CD14-positive monocyte (primary cell): ENCODE results near the gene PTPRN2. TPM values are rescaled to one million over a fixed set of nuclear protein-coding genes. Genes with fewer than 3 reads are reported as not detected.

ENCODE experiments used
- DNase-seq, 3 donors: peaks; one replicate each; pipeline ENCODE4 v3.0.0-alpha.2; 2011 to 2022
- H2AFZ ChIP-seq: 2 replicates; pipeline ENCODE4 v1.6.0; 2012; ENCODE audit warnings: mild to moderate bottlenecking, low read depth, low read length, inconsistent platforms; ENCODE audit not compliant: insufficient read depth, poor library complexity, severe bottlenecking
- H3K27ac ChIP-seq, 2 donors: 1 replicate in 1 of 2; 2 replicates in 1 of 2; pipeline ENCODE4 v1.5.1; 2012 to 2013; ENCODE audit warnings: low read length in 2 of 2, control low read depth in 1 of 2, inconsistent platforms in 1 of 2, low read depth in 1 of 2, mild to moderate bottlenecking in 1 of 2
- H3K27me3 ChIP-seq, 2 donors: one replicate each; pipeline versions ENCODE4 v1.6.0 to v1.6.1; 2011 to 2013; ENCODE audit warnings: low read length in 2 of 2; ENCODE audit not compliant: control insufficient read depth in 2 of 2, insufficient read depth in 2 of 2
- H3K36me3 ChIP-seq, 2 donors: replicated peaks in 1 of 2; 1 replicate in 1 of 2; 2 replicates in 1 of 2; pipeline versions ENCODE4 v1.5.1 to v1.6.1; 2012 to 2013; ENCODE audit warnings: low read length in 2 of 2, control low read depth in 1 of 2, inconsistent platforms in 1 of 2, mild to moderate bottlenecking in 1 of 2; ENCODE audit not compliant: insufficient read depth in 2 of 2, control insufficient read depth in 1 of 2
- H3K4me1 ChIP-seq, 2 donors: 1 replicate in 1 of 2; 2 replicates in 1 of 2; pipeline versions ENCODE4 v1.5.1 to v1.6.1; 2012 to 2013; ENCODE audit warnings: low read length in 2 of 2, control low read depth in 1 of 2, inconsistent platforms in 1 of 2, mild to moderate bottlenecking in 1 of 2, moderate library complexity in 1 of 2; ENCODE audit not compliant: insufficient read depth in 2 of 2, control insufficient read depth in 1 of 2
- H3K4me2 ChIP-seq: replicated peaks from 2 replicates; pipeline ENCODE3; 2012; ENCODE audit warnings: low read length, moderate library complexity, mild to moderate bottlenecking; ENCODE audit not compliant: poor library complexity, severe bottlenecking; ENCODE audit errors: extremely low read depth
- H3K4me3 ChIP-seq, 3 experiments: fragments of 200-600 bp in 1 of 3; sonication (generic) in 1 of 3; replicated peaks in 1 of 3; 1 replicate in 2 of 3; 2 replicates in 1 of 3; pipeline ENCODE4 v1.5.1; 2011 to 2013; ENCODE audit warnings: low read length in 3 of 3, mild to moderate bottlenecking in 3 of 3, control low read depth in 2 of 3, low read depth in 2 of 3, inconsistent platforms in 1 of 3, moderate library complexity in 1 of 3
- H3K79me2 ChIP-seq: 2 replicates; pipeline ENCODE4 v1.6.0; 2012; ENCODE audit warnings: mild to moderate bottlenecking, control low read depth, inconsistent platforms, low read length, moderate library complexity; ENCODE audit not compliant: insufficient read depth
- H3K9ac ChIP-seq: 2 replicates; pipeline ENCODE4 v1.6.0; 2017; ENCODE audit warnings: low read length, mild to moderate bottlenecking; ENCODE audit not compliant: insufficient read depth, poor library complexity, severe bottlenecking
- H3K9me3 ChIP-seq, 2 donors: replicated peaks in 1 of 2; 1 replicate in 1 of 2; 2 replicates in 1 of 2; pipeline versions ENCODE4 v1.5.1 to v1.6.1; 2012 to 2013; ENCODE audit warnings: low read length in 2 of 2, control low read depth in 1 of 2; ENCODE audit not compliant: control insufficient read depth in 1 of 2, insufficient read depth in 1 of 2
- H4K20me1 ChIP-seq: 2 replicates; pipeline ENCODE4 v1.6.0; 2012; ENCODE audit warnings: mild to moderate bottlenecking, low read length, control low read depth, moderate library complexity; ENCODE audit not compliant: insufficient read depth
- H3K27ac Mint-ChIP-seq, 7 donors: one replicate each; pipeline ENCODE4 v1.8.0; 2020; ENCODE audit warnings: mild to moderate bottlenecking in 7 of 7, mixed read lengths in 7 of 7, moderate library complexity in 6 of 7, inconsistent platforms in 2 of 7
- H3K27me3 Mint-ChIP-seq, 3 donors: one replicate each; pipeline ENCODE4 v1.8.0; 2021 to 2022; ENCODE audit warnings: low read depth in 3 of 3, mild to moderate bottlenecking in 3 of 3, mixed read lengths in 3 of 3, moderate library complexity in 3 of 3, inconsistent platforms in 1 of 3
- H3K36me3 Mint-ChIP-seq, 2 donors: one replicate each; pipeline ENCODE4 v1.8.0; 2020; ENCODE audit warnings: mixed read lengths in 2 of 2, inconsistent platforms in 1 of 2, mild to moderate bottlenecking in 1 of 2
- H3K4me1 Mint-ChIP-seq: one replicate; pipeline ENCODE4 v1.8.0; 2020; ENCODE audit warnings: mild to moderate bottlenecking, mixed read lengths
- H3K4me3 Mint-ChIP-seq, 2 donors: one replicate each; pipeline ENCODE4 v1.8.0; 2020; ENCODE audit warnings: mild to moderate bottlenecking in 2 of 2, mixed read lengths in 2 of 2, moderate library complexity in 1 of 2
- H3K9me3 Mint-ChIP-seq, 7 donors: one replicate each; pipeline ENCODE4 v1.8.0; 2020 to 2022; ENCODE audit warnings: mixed read lengths in 7 of 7, mild to moderate bottlenecking in 6 of 7, moderate library complexity in 6 of 7, inconsistent platforms in 2 of 7
- WGBS: methylation state at CpG from one replicate; pipeline ENCODE4 v1.1.5; 2013; ENCODE audit warnings: missing lambda C conversion rate; ENCODE audit not compliant: insufficient coverage; 5-methylcytosine and 5-hydroxymethylcytosine counted together
- intact Hi-C, 2 donors: fragments of 100-400 bp; cut with micrococcal nuclease; formaldehyde crosslinking; loops; one replicate each; pipeline versions ENCODE4 v1.15.0 to v1.15.1; 2023
- polyA plus RNA-seq, 3 donors: library from polyadenylated mRNA; depleted of rRNA in 1 of 3; unstranded in 2 of 3; stranded (reverse) in 1 of 3; fragments of 300-500 nt in 2 of 3; fragments of >200 nt in 1 of 3; fragmentation: Illumina TruSeq in 2 of 3; gene quantifications; 1 replicate in 2 of 3; 2 replicates in 1 of 3; pipeline ENCODE4 v1.2.3, GENCODE V29; 2012 to 2021
- TF ChIP-seq, protein P1 (sequence below): fragments of 200-600 bp; IDR thresholded peaks from one replicate; pipeline ENCODE4 v1.8.0; 2022; ENCODE audit warnings: antibody characterized with exemption, mild to moderate bottlenecking

PTPRN2 gene
- polyA plus RNA-seq, 3 donors: 0.25 to 1.4 (median 0.97) TPM

DNA sequence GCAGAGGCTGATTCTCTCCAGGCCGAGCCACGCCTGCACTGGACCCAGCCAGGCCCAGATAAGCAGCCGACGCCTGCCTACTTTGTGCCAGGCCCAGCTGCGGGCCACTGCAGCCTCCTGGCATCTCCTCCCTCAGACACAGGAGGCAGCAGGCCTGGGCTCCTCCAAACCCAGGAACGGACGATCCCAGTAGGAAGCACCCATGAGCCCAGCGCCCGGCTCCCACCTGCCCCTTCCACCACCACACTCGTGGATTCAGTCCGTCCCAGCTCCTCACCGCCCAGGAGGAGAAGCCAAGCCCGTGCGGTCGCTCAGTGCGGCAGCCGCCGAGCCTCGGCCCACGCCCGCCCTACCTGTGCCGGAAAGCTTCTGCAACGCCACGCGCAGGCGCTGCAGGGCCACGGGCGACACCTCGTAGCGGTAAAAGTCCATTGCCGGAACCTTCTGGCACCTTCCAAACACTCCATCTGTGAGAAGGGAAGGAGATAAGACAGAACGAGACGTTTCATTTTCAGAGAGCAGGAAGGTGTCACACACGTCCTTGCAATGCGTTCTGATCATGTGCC, 271.1 kb downstream of the PTPRN2 start:
- 95% methylated on average over 23 of the region's 35 CpGs for WGBS
- TF ChIP-seq, protein P1, sequence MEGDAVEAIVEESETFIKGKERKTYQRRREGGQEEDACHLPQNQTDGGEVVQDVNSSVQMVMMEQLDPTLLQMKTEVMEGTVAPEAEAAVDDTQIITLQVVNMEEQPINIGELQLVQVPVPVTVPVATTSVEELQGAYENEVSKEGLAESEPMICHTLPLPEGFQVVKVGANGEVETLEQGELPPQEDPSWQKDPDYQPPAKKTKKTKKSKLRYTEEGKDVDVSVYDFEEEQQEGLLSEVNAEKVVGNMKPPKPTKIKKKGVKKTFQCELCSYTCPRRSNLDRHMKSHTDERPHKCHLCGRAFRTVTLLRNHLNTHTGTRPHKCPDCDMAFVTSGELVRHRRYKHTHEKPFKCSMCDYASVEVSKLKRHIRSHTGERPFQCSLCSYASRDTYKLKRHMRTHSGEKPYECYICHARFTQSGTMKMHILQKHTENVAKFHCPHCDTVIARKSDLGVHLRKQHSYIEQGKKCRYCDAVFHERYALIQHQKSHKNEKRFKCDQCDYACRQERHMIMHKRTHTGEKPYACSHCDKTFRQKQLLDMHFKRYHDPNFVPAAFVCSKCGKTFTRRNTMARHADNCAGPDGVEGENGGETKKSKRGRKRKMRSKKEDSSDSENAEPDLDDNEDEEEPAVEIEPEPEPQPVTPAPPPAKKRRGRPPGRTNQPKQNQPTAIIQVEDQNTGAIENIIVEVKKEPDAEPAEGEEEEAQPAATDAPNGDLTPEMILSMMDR: no peak

GRCh38 chr7:158315881-158316280, 271.7 kb downstream of the PTPRN2 start:
- Histone ChIP-seq H3K4me2 (no peak overlapping the region), H3K27ac (no peak overlapping the region), H3K36me3 (no peaks in the 10 kb centered on the region), H3K9ac (no peak overlapping the region), H3K79me2 (no peaks in the 10 kb centered on the region), H3K4me3 (no peak overlapping the region), H4K20me1 (no peaks in the 10 kb centered on the region), H3K27me3 (peaks cover 0 to 11% of the 10 kb centered on the region in 2 donors), H2AFZ (no peak overlapping the region), H3K9me3 (peaks cover 75 to 92% of the 10 kb centered on the region in 2 donors), H3K4me1 (no peaks in the 10 kb centered on the region)
- TF ChIP-seq, protein P1: no peak
- H3K9me3 Mint-ChIP-seq: peaks cover 48 to 85% (median 68%) of the 10 kb centered on the region in 7 donors
- intact Hi-C loops: no loop called here
- H3K27me3 Mint-ChIP-seq: peaks cover 3 to 17% (median 11%) of the 10 kb centered on the region in 3 donors
- H3K27ac Mint-ChIP-seq: no peak overlapping the region
- H3K4me1 Mint-ChIP-seq: no peaks in the 10 kb centered on the region
- no peak for DNase-seq
- 95% methylated on average over 5 of the region's 11 CpGs for WGBS
- H3K36me3 Mint-ChIP-seq: no peaks in the 10 kb centered on the region
- H3K4me3 Mint-ChIP-seq: no peak overlapping the region

More for the DNA sequence above, 271.1 kb downstream of the PTPRN2 start:
- Mint-ChIP-seq H3K27ac (no peak overlapping the region), H3K9me3 (peaks cover 49 to 86% (median 69%) of the 10 kb centered on the region in 7 donors), H3K27me3 (peaks cover 3 to 17% (median 11%) of the 10 kb centered on the region in 3 donors), H3K4me3 (no peak overlapping the region), H3K36me3 (no peaks in the 10 kb centered on the region), H3K4me1 (no peaks in the 10 kb centered on the region)
- H3K9ac ChIP-seq: no peak overlapping the region
- H3K4me2 ChIP-seq: no peak overlapping the region
- peaks cover 0 to 11% of the 10 kb centered on the region in 2 donors for H3K27me3 ChIP-seq
- H4K20me1 ChIP-seq: no peaks in the 10 kb centered on the region
- H3K36me3 ChIP-seq: no peaks in the 10 kb centered on the region
- no peak overlapping the region for H3K4me3 ChIP-seq
- H2AFZ ChIP-seq: no peak overlapping the region
- no peaks in the 10 kb centered on the region for H3K4me1 ChIP-seq
- H3K79me2 ChIP-seq: no peaks in the 10 kb centered on the region
- no peak for DNase-seq
- peaks cover 71 to 94% of the 10 kb centered on the region in 2 donors for H3K9me3 ChIP-seq
- intact Hi-C loops: no loop called here
- H3K27ac ChIP-seq: no peak overlapping the region
